Testis (tissue), 2 donors: ENCODE results near the gene EPM2A.

Experiments
- POLR2A ChIP-seq: fragments of 450-650 bp; IDR thresholded peaks from one replicate; pipeline ENCODE4 v1.6.1; 2017; ENCODE audit warnings: antibody characterized with exemption, mild to moderate bottlenecking, moderate library complexity
- TF ChIP-seq, protein P1 (sequence below), 3 experiments: fragments of 450-650 bp in 2 of 3; fragments of 200-600 bp in 1 of 3; sonication (generic) in 1 of 3; IDR thresholded peaks; one replicate each; pipeline ENCODE4 v1.5.1; 2016 to 2019; ENCODE audit warnings: antibody characterized with exemption in 3 of 3, mild to moderate bottlenecking in 2 of 3, moderate library complexity in 1 of 3

DNA sequence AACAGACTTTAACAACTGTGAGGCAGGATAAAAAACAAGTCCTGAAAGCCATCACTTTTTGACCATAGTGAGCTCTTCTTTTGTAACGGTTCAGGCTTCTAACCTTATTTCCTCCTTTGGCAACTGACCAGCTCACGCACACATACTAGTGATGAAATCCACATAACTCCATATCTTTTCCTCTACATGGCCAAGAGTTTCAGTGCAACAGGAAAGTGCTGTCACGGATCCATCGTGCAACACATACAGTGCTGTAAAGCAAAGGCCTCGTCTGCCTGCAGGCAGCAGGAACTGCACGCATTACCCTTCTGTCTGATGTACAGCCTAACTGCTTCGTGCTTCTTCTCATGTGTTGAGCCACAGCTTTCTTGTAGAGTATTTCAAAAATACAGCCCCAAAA, 108.5 kb downstream of the EPM2A start:
- TF ChIP-seq, protein P1, sequence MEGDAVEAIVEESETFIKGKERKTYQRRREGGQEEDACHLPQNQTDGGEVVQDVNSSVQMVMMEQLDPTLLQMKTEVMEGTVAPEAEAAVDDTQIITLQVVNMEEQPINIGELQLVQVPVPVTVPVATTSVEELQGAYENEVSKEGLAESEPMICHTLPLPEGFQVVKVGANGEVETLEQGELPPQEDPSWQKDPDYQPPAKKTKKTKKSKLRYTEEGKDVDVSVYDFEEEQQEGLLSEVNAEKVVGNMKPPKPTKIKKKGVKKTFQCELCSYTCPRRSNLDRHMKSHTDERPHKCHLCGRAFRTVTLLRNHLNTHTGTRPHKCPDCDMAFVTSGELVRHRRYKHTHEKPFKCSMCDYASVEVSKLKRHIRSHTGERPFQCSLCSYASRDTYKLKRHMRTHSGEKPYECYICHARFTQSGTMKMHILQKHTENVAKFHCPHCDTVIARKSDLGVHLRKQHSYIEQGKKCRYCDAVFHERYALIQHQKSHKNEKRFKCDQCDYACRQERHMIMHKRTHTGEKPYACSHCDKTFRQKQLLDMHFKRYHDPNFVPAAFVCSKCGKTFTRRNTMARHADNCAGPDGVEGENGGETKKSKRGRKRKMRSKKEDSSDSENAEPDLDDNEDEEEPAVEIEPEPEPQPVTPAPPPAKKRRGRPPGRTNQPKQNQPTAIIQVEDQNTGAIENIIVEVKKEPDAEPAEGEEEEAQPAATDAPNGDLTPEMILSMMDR (IDR thresholded peaks at IDR 0.05) = no peak
- TF ChIP-seq POLR2A = no peak
